Activated naive CD4-positive, alpha-beta T cell treated with anti-CD3 and anti-CD28 coated beads for 36 hours (primary cell): Measurements from ENCODE around the gene G6PD. TPM values are rescaled to one million over a fixed set of nuclear protein-coding genes. Genes with fewer than 3 reads are reported as not detected.
"Not testable (repeated sequence)": the region's sequence is repeated elsewhere in the genome, so short reads cannot be mapped to it uniquely, and the experiment has no call there.

Source experiments
- CTCF ChIA-PET: fragments of 350-600 bp; sonication (Branson Sonifier 250); formaldehyde crosslinking; loops from one replicate; lab custom pipeline; 2021; ENCODE audit warnings: antibody characterized with exemption; lab: Charles Lee
- DNase-seq: peaks from one replicate; pipeline ENCODE4 v3.0.0-alpha.2; 2020
- H3K27ac Mint-ChIP-seq: one replicate; pipeline ENCODE4 v1.8.0; 2021; ENCODE audit warnings: mild to moderate bottlenecking, mixed read lengths
- H3K27me3 Mint-ChIP-seq: one replicate; pipeline ENCODE4 v1.8.0; 2021; ENCODE audit warnings: low read depth, mixed read lengths
- H3K36me3 Mint-ChIP-seq: one replicate; pipeline ENCODE4 v1.8.0; 2021; ENCODE audit warnings: low read depth, mixed read lengths
- H3K4me1 Mint-ChIP-seq: one replicate; pipeline ENCODE4 v1.8.0; 2021; ENCODE audit warnings: low read depth, mixed read lengths
- H3K4me3 Mint-ChIP-seq: one replicate; pipeline ENCODE4 v1.8.0; 2021; ENCODE audit warnings: mild to moderate bottlenecking, moderate library complexity, mixed read lengths
- H3K9me3 Mint-ChIP-seq: one replicate; pipeline ENCODE4 v1.8.0; 2021; ENCODE audit warnings: mixed read lengths
- intact Hi-C: fragments of 100-400 bp; cut with micrococcal nuclease; formaldehyde crosslinking; loops from one replicate; pipeline ENCODE4 v1.15.1; 2023
- total RNA-seq, 2 experiments: library from RNA; stranded (reverse); gene quantifications; one replicate each; pipeline ENCODE4 v1.2.3, GENCODE V29; 2021

Gene G6PD
- total RNA-seq, 2 experiments from 2014 or later, result 63.7 to 64.4 TPM

DNA sequence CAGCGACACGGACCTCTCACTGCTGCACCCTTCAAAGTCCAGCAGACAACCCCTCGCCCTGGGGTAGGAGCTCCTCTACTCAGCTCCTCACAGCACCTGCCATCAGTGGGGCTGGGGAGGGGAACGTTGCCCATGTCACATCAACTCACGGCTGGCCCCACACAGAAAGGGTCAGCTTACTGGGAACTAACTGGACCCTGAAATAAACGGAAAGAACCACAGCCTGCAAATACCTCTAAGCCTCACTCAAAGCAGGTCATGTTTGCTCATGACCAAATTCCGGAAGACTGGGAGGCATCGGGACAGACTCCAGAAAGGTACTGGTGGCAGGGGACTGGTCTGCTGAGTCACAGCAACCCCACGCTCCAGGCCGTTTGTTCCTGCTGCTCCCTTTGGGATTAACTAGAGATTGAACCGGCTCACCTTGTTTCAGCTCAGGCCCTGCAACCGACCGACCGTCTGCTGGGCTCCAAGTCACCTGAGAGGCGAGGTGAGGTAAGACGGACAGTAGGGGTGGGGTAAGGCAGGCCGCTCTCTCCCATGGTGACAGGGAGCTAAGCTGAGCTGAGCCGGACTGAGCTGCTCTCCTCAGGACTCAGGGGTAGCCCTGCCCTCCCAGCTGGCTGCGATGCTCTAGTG lies 5.6 kb downstream of the G6PD start:
- H3K4me1 Mint-ChIP-seq, result peaks cover 43% of the 10 kb centered on the region
- no peak for DNase-seq
- no peaks in the 10 kb centered on the region for H3K27me3 Mint-ChIP-seq
- no peaks in the 10 kb centered on the region for H3K9me3 Mint-ChIP-seq
- H3K36me3 Mint-ChIP-seq, result peaks cover 3% of the 10 kb centered on the region
- H3K4me3 Mint-ChIP-seq, result no peak overlapping the region
- intact Hi-C loops, result no loop called here
- CTCF ChIA-PET, result interaction anchor here (0.5 to 1.7 kb wide), 3 partner anchors 167 to 215 kb away, joined by 4 to 6 read pairs (median 4); partner anchors contain the start of gene FLNA
- peak overlapping the region; percentile 94 for H3K27ac Mint-ChIP-seq

DNA sequence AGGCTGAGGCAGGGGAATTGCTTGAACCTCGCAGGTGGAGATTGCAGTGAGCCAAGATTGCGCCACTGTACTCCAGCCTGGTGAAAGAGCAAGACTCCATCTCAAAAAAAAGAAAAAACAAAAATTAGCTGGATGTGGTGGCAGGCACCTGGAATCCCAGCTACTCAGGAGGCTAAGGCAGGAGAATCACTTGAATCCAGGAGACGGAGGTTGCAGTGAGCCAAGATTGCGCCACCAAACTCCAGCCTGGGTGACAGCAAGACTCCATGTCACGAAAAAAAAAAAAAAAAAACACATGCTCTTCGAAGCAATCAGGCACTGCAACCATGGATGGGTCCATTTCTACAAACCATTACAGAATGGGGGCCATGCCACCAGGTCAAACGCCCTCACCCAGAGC lies 6.3 kb downstream of the G6PD start:
- peaks cover 37% of the 10 kb centered on the region for H3K4me1 Mint-ChIP-seq
- CTCF ChIA-PET, result interaction anchor here (1.1 kb wide), 1 partner anchor 167 kb away, joined by 4 read pairs; no protein-coding TSS in a partner anchor
- H3K27me3 Mint-ChIP-seq, H3K27ac Mint-ChIP-seq, intact Hi-C loops, H3K4me3 Mint-ChIP-seq, H3K9me3 Mint-ChIP-seq, H3K36me3 Mint-ChIP-seq, DNase-seq: not testable (repeated sequence)

DNA sequence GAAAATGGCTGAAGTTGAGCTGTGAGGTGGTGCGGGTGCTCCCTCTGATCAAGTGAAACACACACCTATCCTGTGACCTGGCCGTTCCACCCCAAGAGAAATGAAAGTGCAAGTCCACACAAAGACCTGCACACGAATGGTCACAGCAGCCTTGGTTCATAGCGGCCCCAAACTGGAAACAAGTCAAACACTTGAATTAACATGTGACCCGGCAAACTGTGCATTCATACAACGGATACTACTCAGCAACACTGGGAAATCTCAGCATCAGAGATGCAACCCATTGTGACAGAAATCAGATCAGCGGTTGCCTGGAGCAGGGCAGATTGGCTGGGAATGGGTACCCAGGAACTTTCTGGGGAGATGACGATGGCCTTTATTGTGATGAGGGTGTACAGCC lies 7.6 kb downstream of the G6PD start:
- CTCF ChIA-PET, result interaction anchor here (0.8 kb wide), 1 partner anchor 8 kb away, joined by 3 read pairs; the partner anchor contains the start of gene IKBKG
- intact Hi-C loops, result no loop called here
- H3K36me3 Mint-ChIP-seq, result peaks cover 2% of the 10 kb centered on the region
- H3K27me3 Mint-ChIP-seq, result no peaks in the 10 kb centered on the region
- DNase-seq, result no peak
- peaks cover 28% of the 10 kb centered on the region for H3K4me1 Mint-ChIP-seq
- H3K9me3 Mint-ChIP-seq, result no peaks in the 10 kb centered on the region
- peak overlapping the region; percentile 65 for H3K27ac Mint-ChIP-seq
- no peak overlapping the region for H3K4me3 Mint-ChIP-seq

DNA sequence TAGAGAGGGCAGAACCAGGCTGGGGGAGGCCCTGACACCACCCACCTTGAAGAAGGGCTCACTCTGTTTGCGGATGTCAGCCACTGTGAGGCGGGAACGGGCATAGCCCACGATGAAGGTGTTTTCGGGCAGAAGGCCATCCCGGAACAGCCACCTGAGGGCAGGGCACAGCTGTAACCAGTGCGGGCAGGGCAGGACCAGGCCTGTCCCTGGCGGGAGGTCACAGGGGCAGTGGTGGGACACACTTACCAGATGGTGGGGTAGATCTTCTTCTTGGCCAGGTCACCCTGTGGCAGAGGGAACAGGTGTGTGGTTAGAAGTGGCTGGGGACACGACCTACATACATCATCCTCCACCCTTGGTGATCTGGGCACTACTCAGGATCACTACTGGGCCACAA lies 10.8 kb downstream of the G6PD start:
- Mint-ChIP-seq H3K27ac (no peak overlapping the region), H3K9me3 (no peaks in the 10 kb centered on the region), H3K4me3 (no peak overlapping the region), H3K4me1 (peaks cover 8% of the 10 kb centered on the region), H3K36me3 (peaks cover 7% of the 10 kb centered on the region), H3K27me3 (no peaks in the 10 kb centered on the region)
- DNase-seq, result no peak
- CTCF ChIA-PET, result interaction anchor here (0.7 to 1.5 kb wide), 4 partner anchors 9 to 163 kb away, joined by 3 to 6 read pairs (median 4); partner anchors contain the start of gene SLC10A3
- intact Hi-C loops, result no loop called here

DNA sequence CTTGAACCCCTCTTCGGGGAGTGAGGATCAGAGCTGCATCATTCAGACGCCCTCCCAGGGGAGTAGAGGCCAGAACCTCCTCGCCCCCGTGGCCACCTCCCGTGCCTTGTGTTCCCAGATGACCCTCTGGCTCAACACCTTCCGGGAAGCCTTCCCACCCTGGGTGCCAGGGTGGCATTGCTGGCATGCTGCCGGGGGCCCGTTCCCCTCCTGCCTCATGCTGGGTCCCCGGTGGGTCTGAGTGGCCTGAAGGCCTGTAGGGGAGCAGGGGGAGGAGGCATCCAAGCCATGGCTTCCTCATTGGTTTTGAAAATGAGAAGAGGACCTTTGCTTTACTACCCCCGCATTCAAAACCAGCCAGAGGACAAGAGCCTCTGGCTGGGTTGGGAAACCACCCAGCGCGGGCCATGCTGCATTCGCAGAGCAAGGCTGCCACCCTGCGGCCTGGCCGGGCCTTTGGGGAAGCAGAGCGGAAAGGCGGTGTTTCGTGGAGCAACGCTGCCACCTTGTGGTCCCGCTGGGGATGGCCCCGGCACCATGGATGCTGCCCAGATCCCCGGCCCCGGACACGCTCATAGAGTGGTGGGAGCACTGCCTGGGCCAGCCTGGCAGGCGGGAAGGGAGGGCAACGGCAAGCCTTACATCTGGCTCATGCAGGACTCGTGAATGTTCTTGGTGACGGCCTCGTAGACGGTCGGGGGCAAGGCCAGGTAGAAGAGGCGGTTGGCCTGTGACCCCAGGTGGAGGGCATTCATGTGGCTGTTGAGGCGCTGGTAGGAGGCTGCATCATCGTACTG lies 11.9 kb downstream of the G6PD start:
- Mint-ChIP-seq H3K9me3 (no peaks in the 10 kb centered on the region), H3K36me3 (peaks cover 7% of the 10 kb centered on the region), H3K27ac (peak overlapping the region; percentile 61), H3K4me1 (peaks cover 8% of the 10 kb centered on the region), H3K27me3 (no peaks in the 10 kb centered on the region), H3K4me3 (no peak overlapping the region)
- CTCF ChIA-PET, result interaction anchor here (0.6 to 2.2 kb wide), 7 partner anchors 8 to 418 kb away, joined by 3 to 11 read pairs (median 5); partner anchors contain the start of genes FLNA, RPL10 and SLC10A3
- DNase-seq, result peak; percentile 91
- intact Hi-C loops, result loop anchor here (1.0 kb wide), 1 partner anchor 163 kb away; no protein-coding TSS in a partner anchor

DNA sequence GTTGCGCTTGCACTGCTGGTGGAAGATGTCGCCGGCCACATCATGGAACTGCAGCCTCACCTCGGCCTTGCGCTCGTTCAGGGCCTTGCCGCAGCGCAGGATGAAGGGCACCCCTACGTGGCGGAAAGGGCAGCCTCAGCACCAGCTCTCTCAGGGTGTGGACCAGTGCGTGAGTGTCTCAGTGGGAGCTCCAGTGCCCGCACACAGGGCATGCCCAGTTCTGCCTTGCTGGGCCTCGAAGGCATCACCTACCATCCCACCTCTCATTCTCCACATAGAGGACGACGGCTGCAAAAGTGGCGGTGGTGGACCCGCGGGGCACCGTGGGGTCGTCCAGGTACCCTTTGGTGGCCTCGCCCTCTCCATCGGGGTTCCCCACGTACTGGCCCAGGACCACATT lies 14.0 kb downstream of the G6PD start:
- intact Hi-C loops, result no loop called here
- H3K36me3 Mint-ChIP-seq, result peaks cover 7% of the 10 kb centered on the region
- CTCF ChIA-PET, result interaction anchor here (0.8 to 2.2 kb wide), 3 partner anchors 134 to 159 kb away, joined by 3 to 11 read pairs (median 5); partner anchors contain the start of genes FLNA and RPL10
- no peaks in the 10 kb centered on the region for H3K9me3 Mint-ChIP-seq
- no peak overlapping the region for H3K4me3 Mint-ChIP-seq
- H3K27ac Mint-ChIP-seq, result no peak overlapping the region
- H3K4me1 Mint-ChIP-seq, result peaks cover 2% of the 10 kb centered on the region
- H3K27me3 Mint-ChIP-seq, result no peaks in the 10 kb centered on the region
- no peak for DNase-seq

DNA sequence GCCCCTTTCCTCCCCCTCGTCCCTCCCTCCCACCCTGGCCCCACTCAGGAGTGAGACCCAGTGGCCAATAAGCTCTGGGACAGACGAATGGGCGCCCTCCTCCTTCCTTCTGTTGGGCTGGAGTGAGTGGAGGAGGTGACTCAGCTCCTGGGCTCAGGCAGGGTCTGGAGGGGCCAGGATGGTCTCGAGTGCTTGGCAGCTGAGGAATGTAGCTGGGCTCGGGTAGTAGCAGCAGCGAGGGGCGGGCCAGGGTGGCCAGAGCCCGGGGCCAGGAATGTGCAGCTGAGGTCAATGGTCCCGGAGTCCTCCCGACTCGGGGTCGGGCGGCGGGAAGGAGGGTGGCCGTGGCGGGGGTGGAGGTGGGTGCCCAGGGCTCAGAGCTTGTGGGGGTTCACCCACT lies 15.0 kb downstream of the G6PD start:
- DNase-seq, result no peak
- Mint-ChIP-seq H3K9me3 (no peaks in the 10 kb centered on the region), H3K4me1 (peaks cover 8% of the 10 kb centered on the region), H3K27ac (no peak overlapping the region), H3K4me3 (no peak overlapping the region), H3K36me3 (peaks cover 7% of the 10 kb centered on the region), H3K27me3 (no peaks in the 10 kb centered on the region)
- CTCF ChIA-PET, result interaction anchor here (0.6 to 0.8 kb wide), 3 partner anchors 42 to 207 kb away, joined by 3 read pairs; no protein-coding TSS in a partner anchor
- intact Hi-C loops, result no loop called here

DNA sequence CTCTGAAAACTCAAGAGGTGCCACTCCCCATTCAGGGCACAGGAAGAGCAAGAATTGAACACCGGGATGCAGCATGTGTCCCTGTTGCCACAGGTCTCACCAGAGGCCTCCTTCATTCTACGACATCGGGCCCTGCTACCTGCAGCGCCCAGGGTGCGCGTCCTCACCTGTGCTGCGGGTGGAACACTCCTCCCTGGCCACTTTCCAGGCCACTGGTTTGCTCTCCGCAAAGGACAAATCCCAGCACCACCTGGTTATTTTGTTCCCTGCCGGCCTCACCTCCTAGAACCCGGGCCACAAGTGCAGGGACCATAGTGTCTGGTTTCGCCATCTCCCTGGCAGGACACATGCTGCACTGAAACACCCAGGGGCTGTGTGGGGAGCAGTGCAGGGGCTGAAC lies 16.4 kb downstream of the G6PD start:
- no peak overlapping the region for H3K27ac Mint-ChIP-seq
- CTCF ChIA-PET, result no interaction called here

DNA sequence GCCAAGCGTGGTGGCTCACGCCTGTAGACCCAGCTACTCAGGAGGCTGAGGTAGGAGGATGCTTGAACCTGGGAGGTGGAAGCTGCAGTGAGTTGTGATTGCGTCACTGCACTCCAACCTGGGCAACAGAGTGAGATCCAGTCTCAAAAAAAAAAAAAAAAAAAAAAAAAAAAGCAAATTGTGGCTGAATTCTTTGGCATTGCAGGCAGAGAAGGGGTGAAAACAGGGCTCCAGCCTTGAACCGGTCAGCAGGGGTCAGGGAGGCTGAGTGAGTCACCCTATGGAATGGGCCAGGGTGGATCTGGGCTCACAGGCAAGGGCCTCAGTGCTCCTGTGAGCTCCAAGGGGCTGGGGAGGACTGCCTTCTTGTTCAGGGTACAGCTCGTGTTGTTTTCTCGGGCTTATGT lies 17.4 kb downstream of the G6PD start:
- Mint-ChIP-seq H3K4me1 (peaks cover 15% of the 10 kb centered on the region), H3K9me3 (no peaks in the 10 kb centered on the region), H3K27ac (no peak overlapping the region), H3K27me3 (no peaks in the 10 kb centered on the region), H3K4me3 (no peak overlapping the region), H3K36me3 (peaks cover 7% of the 10 kb centered on the region)
- CTCF ChIA-PET, result no interaction called here
- intact Hi-C loops, result loop anchor here (5.0 kb wide), 1 partner anchor 132 kb away; the partner anchor contains the start of gene RPL10
- no peak for DNase-seq

More for the DNA sequence above, 16.4 kb downstream of the G6PD start:
- peaks cover 7% of the 10 kb centered on the region for H3K36me3 Mint-ChIP-seq
- no peak for DNase-seq
- H3K4me3 Mint-ChIP-seq, result no peak overlapping the region
- intact Hi-C loops, result no loop called here
- H3K9me3 Mint-ChIP-seq, result no peaks in the 10 kb centered on the region
- H3K4me1 Mint-ChIP-seq, result peaks cover 17% of the 10 kb centered on the region
- H3K27me3 Mint-ChIP-seq, result no peaks in the 10 kb centered on the region

DNA sequence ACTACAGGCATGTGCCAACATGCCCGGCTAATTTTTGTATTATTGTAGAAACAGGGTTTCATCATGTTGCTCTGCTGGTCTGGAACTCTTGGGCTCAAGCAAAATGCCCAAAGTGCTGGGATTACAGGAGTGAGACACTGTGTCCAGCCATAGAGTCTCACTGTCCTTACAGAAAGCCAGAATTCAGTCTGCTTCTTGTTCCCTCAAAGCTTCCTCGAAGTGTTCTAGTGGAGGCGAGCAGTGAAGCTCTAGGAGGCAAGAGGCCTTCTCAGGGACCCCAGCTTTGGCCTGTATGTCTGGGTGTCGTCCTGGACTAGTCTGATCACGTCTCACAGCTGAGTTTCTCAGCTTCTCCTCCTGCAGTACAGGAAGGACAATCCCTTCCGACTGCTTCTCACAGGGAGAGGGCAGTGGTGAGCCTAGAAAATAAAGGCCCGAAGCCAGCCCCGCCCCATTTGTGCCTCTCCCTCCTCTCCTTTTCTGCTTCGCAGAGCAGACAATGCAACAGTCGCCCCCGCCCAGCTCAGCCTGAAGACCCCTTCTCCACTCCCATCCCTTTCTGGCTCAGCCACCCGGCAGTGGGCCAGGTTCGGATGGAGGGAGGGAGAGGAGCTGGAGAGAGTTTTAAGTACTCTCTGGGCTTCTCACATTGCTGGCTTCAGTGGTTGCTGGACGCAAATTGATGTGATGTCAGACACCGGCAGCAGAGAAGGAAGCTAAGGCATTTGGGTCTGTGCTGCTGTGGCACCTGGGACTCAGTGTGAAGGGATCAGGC lies 19.6 kb downstream of the G6PD start:
- no peak overlapping the region for H3K4me3 Mint-ChIP-seq
- intact Hi-C loops, result loop anchor here (2.0 to 5.0 kb wide), 2 partner anchors 20 to 130 kb away; partner anchors contain the start of genes G6PD, IKBKG and RPL10
- no peaks in the 10 kb centered on the region for H3K27me3 Mint-ChIP-seq
- H3K36me3 Mint-ChIP-seq, result peaks cover 3% of the 10 kb centered on the region
- H3K27ac Mint-ChIP-seq, result peak overlapping the region; percentile 79
- peak; percentile 84 for DNase-seq
- peaks cover 15% of the 10 kb centered on the region for H3K4me1 Mint-ChIP-seq
- no peaks in the 10 kb centered on the region for H3K9me3 Mint-ChIP-seq
- CTCF ChIA-PET, result interaction anchor here (0.6 to 2.2 kb wide), 15 partner anchors 8 to 866 kb away, joined by 3 to 8 read pairs (median 4); partner anchors contain the start of gene FAM3A

DNA sequence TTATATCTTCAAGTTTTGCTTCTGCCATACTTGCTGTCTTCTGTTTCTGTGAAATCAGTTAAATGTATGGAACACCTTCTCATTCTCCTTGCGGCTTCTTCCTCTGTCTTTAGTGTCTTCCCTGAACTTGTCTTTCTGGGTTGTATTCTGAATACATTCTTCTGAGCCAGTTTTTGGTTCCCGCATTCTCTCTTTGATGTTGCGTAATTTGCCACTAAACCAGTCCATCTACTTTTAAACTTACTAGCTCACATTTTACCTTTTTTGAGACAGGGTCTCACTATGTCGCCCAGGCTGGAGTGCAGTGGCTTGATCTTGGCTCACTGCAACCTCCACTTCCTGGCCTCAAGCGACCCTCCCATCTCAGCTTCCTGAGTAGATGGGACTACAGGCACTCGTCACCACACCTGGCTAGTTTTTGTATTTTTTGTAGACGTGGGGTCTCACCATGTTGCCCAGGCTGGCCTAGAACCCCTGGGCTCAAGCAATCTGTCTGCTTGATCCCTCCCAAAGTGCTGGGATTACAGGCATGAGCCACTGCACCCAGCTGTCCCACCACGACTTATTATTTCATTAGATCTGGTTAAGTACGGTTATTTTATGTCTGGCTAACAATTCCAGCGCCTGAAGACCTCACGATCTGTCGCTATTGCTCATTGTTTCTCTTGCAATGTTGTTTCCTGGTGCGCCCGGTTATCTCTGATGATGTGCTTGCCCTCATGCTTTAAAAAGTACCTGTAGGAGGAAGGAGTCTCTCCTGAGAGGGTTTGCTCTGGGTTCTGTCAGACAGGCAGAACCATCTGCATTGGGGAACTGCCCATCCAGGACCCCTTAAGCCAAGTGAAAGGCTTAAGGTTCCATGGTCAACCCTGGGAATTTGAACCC lies 20.8 kb downstream of the G6PD start:
- no peaks in the 10 kb centered on the region for H3K36me3 Mint-ChIP-seq
- intact Hi-C loops, result loop anchor here (2.0 to 5.0 kb wide), 2 partner anchors 21 to 129 kb away; partner anchors contain the start of genes G6PD, IKBKG and RPL10

More for the DNA sequence above, 20.8 kb downstream of the G6PD start:
- Mint-ChIP-seq H3K9me3 (no peaks in the 10 kb centered on the region), H3K4me3 (no peak overlapping the region), H3K4me1 (peaks cover 15% of the 10 kb centered on the region), H3K27me3 (no peaks in the 10 kb centered on the region), H3K27ac (peak overlapping the region; percentile 66)
- CTCF ChIA-PET, result interaction anchor here (0.8 to 1.3 kb wide), 3 partner anchors 7 to 35 kb away, joined by 3 to 6 read pairs (median 4); partner anchors contain the start of gene SLC10A3
- DNase-seq, result peak; percentile 12
